Nephron (organoid): ENCODE measurements around the gene MITF.

ENCODE experiments used
- H3K27ac Mint-ChIP-seq, 3 experiments: 2 replicates each; pipeline ENCODE4 v1.8.0; 2020; ENCODE audit warnings: mixed read lengths in 3 of 3, mild to moderate bottlenecking in 2 of 3, moderate library complexity in 1 of 3
- H3K27me3 Mint-ChIP-seq: 2 replicates; pipeline ENCODE4 v1.8.0; 2021; ENCODE audit warnings: low read depth, mild to moderate bottlenecking, moderate library complexity, mixed read lengths
- H3K36me3 Mint-ChIP-seq: 2 replicates; pipeline ENCODE4 v1.8.0; 2020; ENCODE audit warnings: low read depth, mixed read lengths
- H3K4me1 Mint-ChIP-seq: 2 replicates; pipeline ENCODE4 v1.8.0; 2020; ENCODE audit warnings: mixed read lengths
- H3K4me3 Mint-ChIP-seq, 3 experiments: 2 replicates each; pipeline ENCODE4 v1.8.0; 2020; ENCODE audit warnings: mild to moderate bottlenecking in 3 of 3, mixed read lengths in 3 of 3, moderate library complexity in 2 of 3
- H3K9me3 Mint-ChIP-seq: 2 replicates; pipeline ENCODE4 v1.8.0; 2020; ENCODE audit warnings: mixed read lengths
- TF ChIP-seq, protein P1 (sequence below), 3 experiments: fragments of 200-600 bp; sonication (generic); IDR thresholded peaks; one replicate each; pipeline ENCODE4 v1.5.0; 2021; ENCODE audit warnings: antibody characterized with exemption in 3 of 3; ENCODE audit not compliant: unreplicated experiment in 3 of 3

The MITF gene

DNA sequence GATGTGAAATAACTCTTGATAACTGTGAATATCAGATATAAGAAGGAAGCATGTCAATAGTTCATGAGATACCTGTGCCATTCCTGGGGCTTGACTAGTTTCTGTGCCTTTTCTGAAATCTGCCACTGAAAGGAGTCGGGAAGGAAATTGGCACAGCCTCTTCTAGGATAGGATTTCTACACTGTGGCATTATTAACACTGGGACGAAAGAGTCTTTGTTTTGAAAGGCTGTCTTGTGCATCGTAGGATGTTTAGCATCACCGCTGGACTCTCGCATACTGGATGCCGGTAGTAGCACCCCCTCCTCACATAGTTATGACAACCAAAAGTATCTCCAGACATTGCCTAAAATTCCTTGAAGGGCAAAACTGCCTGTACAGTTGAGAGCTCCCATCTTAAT lies 182.4 kb downstream of the MITF start:
- no peaks in the 10 kb centered on the region for H3K4me1 Mint-ChIP-seq
- H3K27me3 Mint-ChIP-seq: no peaks in the 10 kb centered on the region
- no peak overlapping the region for H3K4me3 Mint-ChIP-seq
- H3K36me3 Mint-ChIP-seq: peaks cover 9% of the 10 kb centered on the region
- no peak overlapping the region for H3K27ac Mint-ChIP-seq
- H3K9me3 Mint-ChIP-seq: no peaks in the 10 kb centered on the region
- TF ChIP-seq, protein P1, sequence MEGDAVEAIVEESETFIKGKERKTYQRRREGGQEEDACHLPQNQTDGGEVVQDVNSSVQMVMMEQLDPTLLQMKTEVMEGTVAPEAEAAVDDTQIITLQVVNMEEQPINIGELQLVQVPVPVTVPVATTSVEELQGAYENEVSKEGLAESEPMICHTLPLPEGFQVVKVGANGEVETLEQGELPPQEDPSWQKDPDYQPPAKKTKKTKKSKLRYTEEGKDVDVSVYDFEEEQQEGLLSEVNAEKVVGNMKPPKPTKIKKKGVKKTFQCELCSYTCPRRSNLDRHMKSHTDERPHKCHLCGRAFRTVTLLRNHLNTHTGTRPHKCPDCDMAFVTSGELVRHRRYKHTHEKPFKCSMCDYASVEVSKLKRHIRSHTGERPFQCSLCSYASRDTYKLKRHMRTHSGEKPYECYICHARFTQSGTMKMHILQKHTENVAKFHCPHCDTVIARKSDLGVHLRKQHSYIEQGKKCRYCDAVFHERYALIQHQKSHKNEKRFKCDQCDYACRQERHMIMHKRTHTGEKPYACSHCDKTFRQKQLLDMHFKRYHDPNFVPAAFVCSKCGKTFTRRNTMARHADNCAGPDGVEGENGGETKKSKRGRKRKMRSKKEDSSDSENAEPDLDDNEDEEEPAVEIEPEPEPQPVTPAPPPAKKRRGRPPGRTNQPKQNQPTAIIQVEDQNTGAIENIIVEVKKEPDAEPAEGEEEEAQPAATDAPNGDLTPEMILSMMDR (IDR thresholded peaks at IDR 0.05; ENCODE audit: unreplicated experiment in 3 of 3): no peak

DNA sequence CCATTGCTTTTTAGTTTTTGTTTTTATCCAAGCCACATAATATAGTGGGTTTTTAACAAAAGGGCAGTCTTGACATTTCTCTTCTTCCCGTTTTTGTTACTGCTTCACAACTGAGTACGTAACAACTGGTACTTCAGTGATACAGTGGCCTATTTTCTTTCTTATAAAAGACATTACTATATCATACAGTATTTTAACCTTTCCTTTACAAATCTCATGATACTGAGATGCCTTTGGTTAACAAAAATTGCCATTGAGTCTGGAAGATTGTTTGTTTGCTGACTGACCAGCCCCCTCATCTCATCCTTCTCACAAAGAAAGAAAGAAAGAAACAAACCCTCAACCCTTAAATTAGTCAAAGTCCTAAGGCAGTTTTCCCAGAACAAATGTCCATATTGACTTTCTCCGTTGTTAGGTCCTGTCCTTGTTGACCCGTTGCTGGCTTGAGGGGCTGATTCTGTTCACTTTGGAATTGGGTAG lies 183.3 kb downstream of the MITF start:
- Mint-ChIP-seq H3K27ac (no peak overlapping the region), H3K27me3 (no peaks in the 10 kb centered on the region), H3K9me3 (no peaks in the 10 kb centered on the region), H3K4me3 (no peak overlapping the region), H3K36me3 (peaks cover 3% of the 10 kb centered on the region), H3K4me1 (no peaks in the 10 kb centered on the region)
- TF ChIP-seq, protein P1 (IDR thresholded peaks at IDR 0.05; ENCODE audit: unreplicated experiment in 3 of 3): no peak

DNA sequence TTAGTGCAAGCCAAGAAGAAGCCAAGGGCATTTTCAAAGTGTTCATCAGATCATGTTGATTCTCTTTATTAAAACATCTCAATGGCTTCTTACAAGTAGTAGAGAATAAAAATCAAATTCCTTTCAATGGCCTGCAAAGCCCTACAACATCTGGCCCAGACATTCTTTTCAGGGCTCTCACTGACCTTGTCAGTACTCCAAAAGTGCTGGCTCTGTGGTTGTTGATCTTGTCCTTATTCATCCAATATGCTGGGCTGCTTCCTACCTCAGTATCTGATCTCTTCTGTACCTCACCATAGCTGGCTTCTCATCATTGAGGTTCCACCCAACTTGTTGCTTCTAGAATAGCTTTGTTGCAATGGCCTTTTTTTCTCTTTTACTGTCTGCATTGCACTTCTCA lies 186.2 kb downstream of the MITF start:
- Mint-ChIP-seq H3K4me1 (no peaks in the 10 kb centered on the region), H3K4me3 (no peak overlapping the region), H3K27me3 (no peaks in the 10 kb centered on the region), H3K9me3 (no peaks in the 10 kb centered on the region), H3K27ac (no peak overlapping the region), H3K36me3 (no peaks in the 10 kb centered on the region)
- TF ChIP-seq, protein P1 (IDR thresholded peaks at IDR 0.05; ENCODE audit: unreplicated experiment in 3 of 3): no peak

DNA sequence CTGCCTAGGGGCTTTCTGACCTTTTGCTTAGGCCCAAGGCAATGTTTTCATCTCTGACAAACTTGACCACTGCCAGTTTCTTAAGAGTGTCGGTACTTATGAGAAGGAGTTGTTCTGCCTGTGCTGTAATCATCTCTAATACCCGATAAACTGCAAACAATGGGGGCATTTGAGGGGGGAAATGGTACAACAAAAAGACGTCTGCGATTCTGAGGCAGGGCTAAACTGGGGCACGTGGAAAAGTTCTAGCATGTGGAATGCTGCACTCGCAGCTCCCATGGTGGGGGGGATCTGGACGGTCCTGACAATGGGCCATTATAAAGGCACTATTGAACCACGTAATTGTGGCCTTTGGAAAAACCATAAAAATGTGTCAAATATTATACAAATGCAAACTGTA lies 187.1 kb downstream of the MITF start:
- H3K36me3 Mint-ChIP-seq: no peaks in the 10 kb centered on the region
- no peaks in the 10 kb centered on the region for H3K9me3 Mint-ChIP-seq
- H3K27me3 Mint-ChIP-seq: no peaks in the 10 kb centered on the region
- H3K27ac Mint-ChIP-seq: no peak overlapping the region
- no peaks in the 10 kb centered on the region for H3K4me1 Mint-ChIP-seq
- no peak overlapping the region for H3K4me3 Mint-ChIP-seq
- TF ChIP-seq, protein P1 (IDR thresholded peaks at IDR 0.05; ENCODE audit: unreplicated experiment in 3 of 3): no peak

DNA sequence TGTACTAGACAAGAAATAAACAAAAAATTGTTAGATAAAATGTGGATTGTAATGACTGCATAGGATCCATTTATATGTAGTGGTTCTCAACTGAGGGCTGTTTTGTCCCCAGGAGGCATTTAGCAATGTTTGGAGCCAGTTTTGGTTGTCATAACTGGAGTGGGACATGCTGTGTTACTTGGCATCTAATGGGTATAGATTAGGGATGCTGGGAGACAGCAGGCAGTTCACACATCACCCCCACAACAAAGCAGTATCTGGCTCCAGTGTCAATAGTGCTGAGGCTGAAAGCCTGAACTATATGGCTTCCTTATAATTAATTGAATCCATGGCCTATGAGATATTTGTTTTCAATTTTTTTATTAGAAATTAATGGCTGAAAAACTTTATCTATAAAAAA lies 188.3 kb downstream of the MITF start:
- Mint-ChIP-seq H3K27ac (no peak overlapping the region), H3K4me3 (no peak overlapping the region), H3K4me1 (no peaks in the 10 kb centered on the region), H3K9me3 (no peaks in the 10 kb centered on the region), H3K36me3 (no peaks in the 10 kb centered on the region), H3K27me3 (no peaks in the 10 kb centered on the region)
- TF ChIP-seq, protein P1 (IDR thresholded peaks at IDR 0.05; ENCODE audit: unreplicated experiment in 3 of 3): no peak

DNA sequence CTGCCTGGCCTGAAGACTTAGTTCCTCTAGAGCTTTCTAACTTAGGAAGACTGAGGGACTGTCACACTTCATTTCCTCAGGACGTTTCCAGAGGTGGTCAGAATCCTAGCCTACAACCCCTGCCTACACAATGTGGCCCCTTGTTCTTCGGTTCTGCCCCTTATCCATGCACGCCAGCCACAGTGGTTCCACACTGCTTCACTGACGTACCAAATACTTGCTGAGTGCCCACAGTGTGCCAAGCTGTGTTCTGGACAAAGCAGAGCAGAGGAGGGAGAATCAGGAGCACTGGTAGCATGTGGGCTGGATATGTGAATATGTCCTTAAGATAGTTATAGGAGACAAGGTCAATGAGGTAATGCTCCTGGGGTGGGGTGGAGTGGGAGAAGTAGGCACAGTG lies 189.8 kb downstream of the MITF start:
- no peaks in the 10 kb centered on the region for H3K27me3 Mint-ChIP-seq
- H3K36me3 Mint-ChIP-seq: no peaks in the 10 kb centered on the region
- no peaks in the 10 kb centered on the region for H3K4me1 Mint-ChIP-seq
- TF ChIP-seq, protein P1 (IDR thresholded peaks at IDR 0.05; ENCODE audit: unreplicated experiment in 3 of 3): no peak
- H3K9me3 Mint-ChIP-seq: no peaks in the 10 kb centered on the region
- no peak overlapping the region for H3K27ac Mint-ChIP-seq
- H3K4me3 Mint-ChIP-seq: no peak overlapping the region
